Measurements from ENCODE around the gene LRCOL1. TPM values are rescaled to one million over a fixed set of nuclear protein-coding genes. Genes with fewer than 3 reads are reported as not detected.
A peak's percentile ranks its signal among the peaks of the same experiment; 100 is the strongest.

LRCOL1 gene
- total RNA-seq, result under 1 TPM in 1 of 2 donors, not detected in 1; 0.81 TPM
- 1.6 TPM for polyA plus RNA-seq (ENCODE audit: insufficient read depth, low read depth, low replicate concordance)
- long read RNA-seq, donor 1, result 0 reads
- long read RNA-seq, donor 2, result 0 reads

- WGBS, 2 donors, result 40 to 47% methylated on average over 13 to 35 of the region's 35 CpGs
- Histone ChIP-seq H3K9me3 (no peaks in the 10 kb centered on the region), H3K27me3 (no peaks in the 10 kb centered on the region), H3K36me3 (ENCODE audit: low read depth, missing control alignments) (no peaks in the 10 kb centered on the region), H3K4me3 (no peak within 1 kb of the TSS), H3K4me1 (no peaks in the 10 kb centered on the region), H3K27ac (no peak within 1 kb of the TSS)
- peak; percentile 71 for DNase-seq
- intact Hi-C loops (cut with DNase I; ENCODE audit: low total_unique reads), result no loop called here
- no peak for TF ChIP-seq POLR2A (IDR thresholded peaks at IDR 0.05)
- TF ChIP-seq CTCF (IDR thresholded peaks at IDR 0.05), result no peak
Observed at GRCh38 chr12:132610051-132610759, at the start of gene LRCOL1. LRCOL1 (minus strand) TSS chr12:132610582; CDS start chr12:132606251, 4,331 bp downstream.

GRCh38 chr12:132660052-132660451 is 49.7 kb upstream of the LRCOL1 start:
- WGBS, 2 donors, result 81 to 89% methylated on average over 5 of the region's 5 CpGs
- H3K4me3 ChIP-seq, result no peak overlapping the region
- H3K36me3 ChIP-seq (ENCODE audit: low read depth, missing control alignments), result no peaks in the 10 kb centered on the region
- TF ChIP-seq POLR2A (IDR thresholded peaks at IDR 0.05), result no peak
- TF ChIP-seq CTCF (IDR thresholded peaks at IDR 0.05), result no peak
- no peak overlapping the region for H3K27ac ChIP-seq
- no peaks in the 10 kb centered on the region for H3K27me3 ChIP-seq
- H3K4me1 ChIP-seq, result no peaks in the 10 kb centered on the region
- intact Hi-C loops (cut with DNase I; ENCODE audit: low total_unique reads), result no loop called here
- no peak for DNase-seq
- no peaks in the 10 kb centered on the region for H3K9me3 ChIP-seq

- H3K36me3 ChIP-seq (ENCODE audit: low read depth, missing control alignments), result no peaks in the 10 kb centered on the region
- TF ChIP-seq POLR2A (IDR thresholded peaks at IDR 0.05) (no peak), CTCF (IDR thresholded peaks at IDR 0.05) (no peak)
- H3K4me1 ChIP-seq, result no peaks in the 10 kb centered on the region
- H3K4me3 ChIP-seq, result no peak overlapping the region
- whole genome bisulfite sequencing, 2 donors, result 92% methylated on average over 12 to 16 of the region's 16 CpGs
- H3K9me3 ChIP-seq, result no peaks in the 10 kb centered on the region
- no peaks in the 10 kb centered on the region for H3K27me3 ChIP-seq
- no peak overlapping the region for H3K27ac ChIP-seq
- intact Hi-C loops (cut with DNase I; ENCODE audit: low total_unique reads), result no loop called here
- DNase-seq, result no peak
Observed at GRCh38 chr12:132659146-132659545, 48.8 kb upstream of the LRCOL1 start.

- WGBS, 2 donors, result 90 to 93% methylated on average over 32 of the region's 32 CpGs
- Histone ChIP-seq H3K9me3 (no peaks in the 10 kb centered on the region), H3K4me3 (no peak overlapping the region), H3K27ac (no peak overlapping the region), H3K27me3 (no peaks in the 10 kb centered on the region), H3K36me3 (ENCODE audit: low read depth, missing control alignments) (no peaks in the 10 kb centered on the region), H3K4me1 (no peaks in the 10 kb centered on the region)
- TF ChIP-seq CTCF (IDR thresholded peaks at IDR 0.05), result no peak
- no peak for TF ChIP-seq POLR2A (IDR thresholded peaks at IDR 0.05)
- intact Hi-C loops (cut with DNase I; ENCODE audit: low total_unique reads), result no loop called here
- no peak for DNase-seq
Observed at GRCh38 chr12:132658149-132658894, 47.9 kb upstream of the LRCOL1 start.
